K562 (cell line): ENCODE measurements around the gene DNAJB2. TPM values are rescaled to one million over a fixed set of nuclear protein-coding genes. Genes with fewer than 3 reads are reported as not detected.

ENCODE experiments used
- ATAC-seq: fragments of 200-7000 bp; cut with Tn5 transposase; 3 replicates; pipeline ENCODE4 v1.9.1; 2020; ENCODE audit warnings: moderate library complexity
- BruUV-seq: library from RNA; stranded (reverse); fragments of 400-500 nt; replicated peaks from 2 replicates; lab custom pipeline; 2021; lab: Mats Ljungman, UMichigan
- CTCF ChIA-PET: fragments of 300-600 bp; formaldehyde crosslinking; extraction: SDS; loops from one replicate; lab custom pipeline; 2021; ENCODE audit warnings: low intra/inter-chr PET ratio; lab: Yijun Ruan, JAX
- POLR2A ChIA-PET: fragments of 300-600, 350-650 bp; sonication (Branson Sonifier 250); formaldehyde crosslinking; extraction: SDS; loops from one replicate; lab custom pipeline; 2021; ENCODE audit warnings: antibody characterized with exemption, inconsistent platforms; lab: Yijun Ruan, JAX
- DNase-seq, 4 experiments: peaks; one replicate each; pipeline versions ENCODE4 v3.0.0 to v3.0.0-alpha.2; 2011 to 2018; ENCODE audit warnings: low spot score in 3 of 4, mixed read lengths in 3 of 4; ENCODE audit errors: extremely low read depth in 1 of 4
- FAIRE-seq: peaks from 2 replicates; lab custom pipeline; 2011; peaks lifted over from hg19 to GRCh38; lab: Jason Lieb, UNC
- H2AFZ ChIP-seq: 2 replicates; pipeline ENCODE4 v1.6.0; 2011; ENCODE audit warnings: low read depth, low read length, control low read depth, inconsistent platforms
- H3K27ac ChIP-seq: fragments of 200-600 bp; 3 replicates; pipeline ENCODE4 v1.8.0; 2011; ENCODE audit warnings: low read depth, mild to moderate bottlenecking, control low read depth, inconsistent platforms, low read length, moderate library complexity, mixed read lengths; ENCODE audit errors: extremely low read depth
- H3K27me3 ChIP-seq, 2 experiments: fragments of 300-600 bp in 1 of 2; 2 replicates in 1 of 2; 3 replicates in 1 of 2; pipeline versions ENCODE4 v1.6.0 to v1.8.0; 2011; ENCODE audit warnings: inconsistent platforms in 2 of 2, low read length in 2 of 2, mild to moderate bottlenecking in 1 of 2, mixed read lengths in 1 of 2, moderate library complexity in 1 of 2; ENCODE audit not compliant: control insufficient read depth in 2 of 2, insufficient read depth in 2 of 2
- H3K36me3 ChIP-seq: fragments of 300-600 bp; 3 replicates; pipeline ENCODE4 v1.8.0; 2011; ENCODE audit warnings: mild to moderate bottlenecking, low read length, inconsistent platforms; ENCODE audit not compliant: control insufficient read depth, insufficient read depth
- H3K4me1 ChIP-seq, 2 experiments: fragments of 200-600 bp in 1 of 2; replicated peaks in 1 of 2; 2 replicates in 1 of 2; 3 replicates in 1 of 2; pipeline versions ENCODE4 v1.5.1 to v1.8.0; 2011; ENCODE audit warnings: inconsistent platforms in 2 of 2, low read length in 2 of 2, mild to moderate bottlenecking in 1 of 2, mixed read lengths in 1 of 2, moderate library complexity in 1 of 2; ENCODE audit not compliant: control insufficient read depth in 2 of 2, insufficient read depth in 2 of 2
- H3K4me2 ChIP-seq: 2 replicates; pipeline ENCODE4 v1.6.1; 2011; ENCODE audit warnings: low read length, control low read depth, inconsistent platforms, mixed read lengths; ENCODE audit not compliant: insufficient read depth
- H3K4me3 ChIP-seq: fragments of 200-600 bp; sonication (generic), shearing (Covaris generic); 2 replicates; pipeline ENCODE4 v1.5.1; 2016; ENCODE audit warnings: control low read depth, inconsistent platforms
- H3K79me2 ChIP-seq: fragments of 200-600 bp; 3 replicates; pipeline ENCODE4 v1.8.0; 2011; ENCODE audit warnings: low read length, inconsistent platforms; ENCODE audit not compliant: control insufficient read depth, insufficient read depth
- H3K9ac ChIP-seq, 2 experiments: 2 replicates each; pipeline versions ENCODE4 v1.6.0 to v1.6.1; 2011; ENCODE audit warnings: low read depth in 2 of 2, low read length in 2 of 2, control low read depth in 1 of 2, inconsistent platforms in 1 of 2, mild to moderate bottlenecking in 1 of 2, mixed read lengths in 1 of 2; ENCODE audit not compliant: insufficient read depth in 1 of 2
- H3K9me1 ChIP-seq: one replicate; pipeline ENCODE4 v1.6.0; 2011; ENCODE audit warnings: inconsistent platforms, mild to moderate bottlenecking, low read length, moderate library complexity; ENCODE audit not compliant: control insufficient read depth, insufficient read depth
- H3K9me3 ChIP-seq: replicated peaks from 2 replicates; pipeline ENCODE4 v1.5.1; 2011; ENCODE audit warnings: low read depth, low read length, inconsistent platforms; ENCODE audit not compliant: control insufficient read depth, insufficient read depth
- H4K20me1 ChIP-seq: replicated peaks from 2 replicates; pipeline ENCODE4 v1.6.1; 2011; ENCODE audit warnings: low read length, inconsistent platforms, mixed read lengths; ENCODE audit not compliant: control insufficient read depth, insufficient read depth
- ELF4 ChIP-seq: fragments of 450-650 bp; formaldehyde crosslinking; IDR thresholded peaks from 2 replicates; pipeline ENCODE4 v1.4.0; 2022; ENCODE audit warnings: missing genetic modification characterization
- REST ChIP-seq, 2 experiments: fragments of 450-650 bp; formaldehyde crosslinking in 1 of 2; IDR thresholded peaks; 2 replicates each; pipeline versions ENCODE4 v1.4.0 to v1.6.1; 2014 to 2020; ENCODE audit warnings: mild to moderate bottlenecking in 2 of 2, borderline replicate concordance in 1 of 2, low read depth in 1 of 2
- ZBTB7A ChIP-seq: IDR thresholded peaks from 2 replicates; pipeline ENCODE4 v1.6.1; 2011; ENCODE audit warnings: low read depth, mild to moderate bottlenecking, low read length, moderate library complexity, borderline replicate concordance; ENCODE audit not compliant: control insufficient read depth
- ZNF263 ChIP-seq: sonication (generic); formaldehyde crosslinking; IDR thresholded peaks from 2 replicates; pipeline ENCODE4 v1.8.0; 2022; ENCODE audit warnings: mild to moderate bottlenecking, missing genetic modification reagents, borderline replicate concordance
- ZNF639 ChIP-seq, 2 experiments: fragments of 200-800 bp in 1 of 2; sonication (Bioruptor generic) in 1 of 2; sonication (generic) in 1 of 2; formaldehyde crosslinking in 1 of 2; IDR thresholded peaks in 1 of 2; conservative IDR thresholded peaks in 1 of 2; 2 replicates each; pipeline versions ENCODE4 v1.5.0 to v1.6.1; 2016 to 2020; ENCODE audit warnings: missing compliant biosample characterization in 1 of 2, missing genetic modification characterization in 1 of 2, missing genetic modification reagents in 1 of 2
- WGBS: fragments of 100-300 bp; shearing (Covaris generic); methylation state at CpG from one replicate; pipeline ENCODE4 v1.1.6; 2016; ENCODE audit warnings: low coverage, mixed read lengths; ENCODE audit not compliant: insufficient coverage; ENCODE audit errors: missing lambda C conversion rate; 5-methylcytosine and 5-hydroxymethylcytosine counted together
- in situ Hi-C: fragments of 300-500 bp; cut with MboI; formaldehyde crosslinking; loops from 4 replicates; pipeline ENCODE4 v1.15.0; 2018; ENCODE audit warnings: inconsistent platforms, mixed read lengths
- intact Hi-C: fragments of 100-400 bp; cut with micrococcal nuclease; formaldehyde crosslinking; loops from 2 replicates; pipeline ENCODE4 v1.14.2; 2022
- polyA plus RNA-seq, 8 experiments: library from polyadenylated mRNA; depleted of rRNA in 4 of 8; stranded (reverse) in 5 of 8; unstranded in 3 of 8; fragments of >200 nt; fragmentation: Nextera tagmentation in 2 of 8; fragmentation: Illumina TruSeq in 1 of 8; extraction: Ambion mirVana in 2 of 8; extraction: Trizol in 1 of 8; gene quantifications; 2 replicates each; pipeline versions ENCODE4 v1.2.1 to v1.2.3, GENCODE V29; 2011 to 2014; ENCODE audit warnings: inconsistent platforms in 1 of 8, missing spikeins in 1 of 8
- total RNA-seq, 7 experiments: library from RNA; depleted of rRNA in 6 of 7; stranded (reverse); fragments of >200 nt in 6 of 7; fragmentation: Illumina TruSeq in 2 of 7; extraction: Trizol in 2 of 7; gene quantifications; 2 replicates each; pipeline versions ENCODE4 v1.2.1 to v1.2.3, GENCODE V29; 2011 to 2021; ENCODE audit warnings: low replicate concordance in 1 of 7
- TF ChIP-seq, protein P1 (sequence below): fragments of 150-350 bp; conservative IDR thresholded peaks from 2 replicates; pipeline ENCODE4 v1.6.1; 2014; ENCODE audit warnings: low read length

DNAJB2 gene
- total and polyA plus RNA-seq, 9 of the 15 experiments (the other 6 are each of a cell fraction or from before 2014, with no cell fraction given): 0.08 to 3.0 (median 2.2) TPM; not detected in 1

DNA sequence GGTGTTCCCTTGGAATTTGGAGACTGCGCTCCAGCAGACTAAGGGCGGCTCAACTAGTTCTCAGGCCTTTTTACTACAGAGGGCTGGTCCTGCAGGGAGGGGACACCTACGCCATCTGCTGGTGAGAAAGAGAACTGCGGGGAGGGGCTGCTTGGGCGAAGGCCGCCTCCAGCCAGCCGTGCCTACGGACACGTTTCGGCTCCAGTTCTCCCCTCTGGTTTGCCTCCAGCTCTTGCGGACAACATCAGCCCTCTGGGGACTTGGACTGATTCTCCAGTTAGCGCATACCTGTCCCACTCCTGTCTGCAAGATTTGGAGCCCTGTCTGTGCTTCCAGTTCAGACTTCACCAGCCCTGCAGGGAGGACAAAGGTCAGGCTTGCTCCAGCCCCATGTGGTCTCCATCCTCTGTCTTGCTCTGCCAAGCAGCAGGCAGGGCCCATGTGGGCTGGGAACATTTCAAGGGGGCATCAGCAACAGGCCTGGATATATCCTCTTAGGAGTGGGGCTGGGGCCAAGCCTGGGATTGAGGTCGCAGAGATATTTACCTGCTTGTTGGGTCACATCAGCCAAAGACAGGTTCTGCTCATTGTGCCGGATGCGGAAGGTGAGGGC is 19.7 kb downstream of the DNAJB2 start:
- 22% methylated on average over 12 of the region's 15 CpGs for WGBS
- no TSS peak for BruUV-seq
- Histone ChIP-seq H3K9me3 (no peaks in the 10 kb centered on the region), H3K4me2 (peak overlapping the region; percentile 35; the same call in 1 of the 2 replicates), H3K79me2 (no peaks in the 10 kb centered on the region), H4K20me1 (no peaks in the 10 kb centered on the region), H2AFZ (peak overlapping the region; percentile 89), H3K9me1 (no peaks in the 10 kb centered on the region), H3K27me3 (peaks cover 8 to 42% of the 10 kb centered on the region in 2 experiments), H3K4me3 (no peak overlapping the region), H3K9ac (peak overlapping the region in 1 of 2 experiments; percentile 79; a peak in 1 of 4 replicates), H3K27ac (no peak overlapping the region), H3K36me3 (no peaks in the 10 kb centered on the region), H3K4me1 (peaks cover 22 to 41% of the 10 kb centered on the region in 2 experiments; a peak in 4 of 5 replicates)
- FAIRE-seq (peak; percentile 87), DNase-seq (peak; percentile 81 to 85 (median 84)), ATAC-seq (peak; percentile 74)
- in situ Hi-C loops (no loop called here), intact Hi-C loops (loop anchor here (1.0 to 5.0 kb wide), 4 partner anchors 53 to 139 kb away; partner anchors contain the start of genes ANKZF1, ATG9A and NHEJ1)
- ChIA-PET CTCF (interaction anchor here (0.5 to 1.7 kb wide), 6 partner anchors 17 to 240 kb away, joined by 3 to 10 read pairs (median 4); partner anchors contain the start of genes DNAJB2 and NHEJ1), POLR2A (interaction anchor here (0.6 to 0.9 kb wide), 2 partner anchors 20 to 579 kb away, joined by 3 to 5 read pairs; partner anchors contain the start of gene DNAJB2)
- peak; percentile 17; the same call in 1 of the 2 replicates for TF ChIP-seq ZBTB7A
- TF ChIP-seq, protein P1, sequence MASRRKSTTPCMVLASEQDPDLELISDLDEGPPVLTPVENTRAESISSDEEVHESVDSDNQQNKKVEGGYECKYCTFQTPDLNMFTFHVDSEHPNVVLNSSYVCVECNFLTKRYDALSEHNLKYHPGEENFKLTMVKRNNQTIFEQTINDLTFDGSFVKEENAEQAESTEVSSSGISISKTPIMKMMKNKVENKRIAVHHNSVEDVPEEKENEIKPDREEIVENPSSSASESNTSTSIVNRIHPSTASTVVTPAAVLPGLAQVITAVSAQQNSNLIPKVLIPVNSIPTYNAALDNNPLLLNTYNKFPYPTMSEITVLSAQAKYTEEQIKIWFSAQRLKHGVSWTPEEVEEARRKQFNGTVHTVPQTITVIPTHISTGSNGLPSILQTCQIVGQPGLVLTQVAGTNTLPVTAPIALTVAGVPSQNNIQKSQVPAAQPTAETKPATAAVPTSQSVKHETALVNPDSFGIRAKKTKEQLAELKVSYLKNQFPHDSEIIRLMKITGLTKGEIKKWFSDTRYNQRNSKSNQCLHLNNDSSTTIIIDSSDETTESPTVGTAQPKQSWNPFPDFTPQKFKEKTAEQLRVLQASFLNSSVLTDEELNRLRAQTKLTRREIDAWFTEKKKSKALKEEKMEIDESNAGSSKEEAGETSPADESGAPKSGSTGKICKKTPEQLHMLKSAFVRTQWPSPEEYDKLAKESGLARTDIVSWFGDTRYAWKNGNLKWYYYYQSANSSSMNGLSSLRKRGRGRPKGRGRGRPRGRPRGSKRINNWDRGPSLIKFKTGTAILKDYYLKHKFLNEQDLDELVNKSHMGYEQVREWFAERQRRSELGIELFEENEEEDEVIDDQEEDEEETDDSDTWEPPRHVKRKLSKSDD: no peak
- no peak for TF ChIP-seq ZNF263 (CRISPR knock-in tag)
- TF ChIP-seq REST (IDR thresholded peaks at IDR 0.05; ENCODE audit: borderline replicate concordance): peak; percentile 79
- no peak for TF ChIP-seq REST (CRISPR knock-in tag; IDR thresholded peaks at IDR 0.05; ENCODE audit: low read depth)
- TF ChIP-seq ELF4: no peak
- TF ChIP-seq ZNF639 (CRISPR knock-in tag; conservative IDR thresholded peaks at IDR 0.05 in 1 of 2, IDR thresholded peaks at IDR 0.05 in 1 of 2): no peak
